Liver (tissue), 9 donors: ENCODE data around the gene HDAC3. TPM values are rescaled to one million over a fixed set of nuclear protein-coding genes. Genes with fewer than 3 reads are reported as not detected.

Source experiments
- DNase-seq: peaks from one replicate; pipeline ENCODE4 v3.0.0-alpha.2; 2017; ENCODE audit warnings: low spot score
- H3K27ac ChIP-seq, 2 donors: one replicate each; pipeline ENCODE4 v1.7.0; 2013; ENCODE audit warnings: inconsistent platforms in 2 of 2, low read length in 2 of 2, control low read depth in 1 of 2, low read depth in 1 of 2, mild to moderate bottlenecking in 1 of 2
- H3K27me3 ChIP-seq, 4 donors: one replicate each; pipeline versions ENCODE4 v1.6.1 to v1.7.0; 2013; ENCODE audit warnings: low read length in 3 of 4, inconsistent platforms in 1 of 4, mild to moderate bottlenecking in 1 of 4, moderate library complexity in 1 of 4; ENCODE audit not compliant: control insufficient read depth in 4 of 4, insufficient read depth in 4 of 4
- H3K36me3 ChIP-seq, 4 donors: one replicate each; pipeline versions ENCODE4 v1.6.1 to v1.7.0; 2013; ENCODE audit warnings: low read length in 3 of 4, mild to moderate bottlenecking in 3 of 4, low read depth in 1 of 4, moderate library complexity in 1 of 4; ENCODE audit not compliant: control insufficient read depth in 4 of 4, insufficient read depth in 3 of 4
- H3K4me1 ChIP-seq, 4 donors: one replicate each; pipeline versions ENCODE4 v1.6.1 to v1.7.0; 2013; ENCODE audit warnings: low read length in 3 of 4, mild to moderate bottlenecking in 3 of 4, moderate library complexity in 1 of 4; ENCODE audit not compliant: control insufficient read depth in 4 of 4, insufficient read depth in 4 of 4
- H3K4me3 ChIP-seq, 3 donors: one replicate each; pipeline versions ENCODE4 v1.6.1 to v1.7.0; 2013; ENCODE audit warnings: low read length in 3 of 3, control low read depth in 1 of 3, low read depth in 1 of 3, mild to moderate bottlenecking in 1 of 3
- H3K9ac ChIP-seq, 2 donors: one replicate each; pipeline ENCODE4 v1.7.0; 2013; ENCODE audit warnings: low read length in 2 of 2, mild to moderate bottlenecking in 2 of 2, moderate library complexity in 2 of 2, control low read depth in 1 of 2, low read depth in 1 of 2
- H3K9me3 ChIP-seq, 4 donors: one replicate each; pipeline versions ENCODE4 v1.6.1 to v1.7.0; 2013; ENCODE audit warnings: low read length in 3 of 4; ENCODE audit not compliant: control insufficient read depth in 4 of 4
- EGR1 ChIP-seq, 2 donors: IDR thresholded peaks; 2 replicates each; pipeline ENCODE4 v1.6.1; 2016 to 2018; ENCODE audit warnings: antibody characterized with exemption in 2 of 2, low read depth in 2 of 2
- FOXA1 ChIP-seq: IDR thresholded peaks from 2 replicates; pipeline ENCODE4 v1.6.1; 2016; ENCODE audit warnings: antibody characterized with exemption
- GABPA ChIP-seq, 2 donors: IDR thresholded peaks in 1 of 2; conservative IDR thresholded peaks in 1 of 2; 2 replicates each; pipeline ENCODE4 v1.6.1; 2016; ENCODE audit warnings: antibody characterized with exemption in 2 of 2, mild to moderate bottlenecking in 1 of 2, moderate library complexity in 1 of 2
- HNF4A ChIP-seq, 2 donors: conservative IDR thresholded peaks; 2 replicates each; pipeline ENCODE4 v1.6.1; 2016; ENCODE audit warnings: antibody characterized with exemption in 2 of 2, mild to moderate bottlenecking in 2 of 2
- HNF4G ChIP-seq: IDR thresholded peaks from 2 replicates; pipeline ENCODE4 v1.6.1; 2016; ENCODE audit warnings: antibody characterized with exemption
- NR2F2 ChIP-seq: IDR thresholded peaks from 2 replicates; pipeline ENCODE4 v1.6.1; 2016; ENCODE audit warnings: antibody characterized with exemption
- SP1 ChIP-seq: IDR thresholded peaks from 2 replicates; pipeline ENCODE4 v1.6.1; 2018; ENCODE audit warnings: antibody characterized with exemption, mild to moderate bottlenecking
- TAF1 ChIP-seq: conservative IDR thresholded peaks from 2 replicates; pipeline ENCODE4 v1.6.1; 2016; ENCODE audit warnings: antibody characterized with exemption, mild to moderate bottlenecking
- YY1 ChIP-seq: IDR thresholded peaks from 2 replicates; pipeline ENCODE4 v1.6.1; 2016; ENCODE audit warnings: antibody characterized with exemption, mild to moderate bottlenecking
- WGBS: extraction: QIAGEN DNeasy Blood & Tissue Kit; methylation state at CpG from one replicate; pipeline ENCODE4 v1.1.7; 2013; 5-methylcytosine and 5-hydroxymethylcytosine counted together
- polyA plus RNA-seq, 2 donors: library from polyadenylated mRNA; stranded (reverse) in 1 of 2; unstranded in 1 of 2; fragments of 200-250 nt in 1 of 2; fragments of >200 nt in 1 of 2; fragmentation: Nextera tagmentation in 1 of 2; extraction: Ambion mirVana in 1 of 2; gene quantifications; one replicate each; pipeline versions ENCODE4 v1.2.1 to v1.2.3, GENCODE V29; 2013 to 2015
- total RNA-seq, 2 donors: library from RNA; depleted of rRNA; stranded (reverse); fragments of >200 nt; gene quantifications; one replicate each; pipeline ENCODE4 v1.2.3, GENCODE V29; 2014
- TF ChIP-seq, protein P1 (sequence below): fragments of 150-350 bp; IDR thresholded peaks from 2 replicates; pipeline ENCODE4 v1.5.1; 2017; ENCODE audit warnings: improper control_type of control experiment, low read depth, low read length; ENCODE audit not compliant: missing input control
- TF ChIP-seq, protein P2 (sequence below): IDR thresholded peaks from 2 replicates; pipeline ENCODE4 v1.6.1; 2016; ENCODE audit warnings: antibody characterized with exemption
- TF ChIP-seq, protein P3 (sequence below): IDR thresholded peaks from 2 replicates; pipeline ENCODE4 v1.6.1; 2016; ENCODE audit warnings: antibody characterized with exemption, mild to moderate bottlenecking
- donor health status: healthy.
- donor health status: healthy.
- donor health status: healthy.
- donor health status: healthy.
- donor health status: healthy.

The HDAC3 gene
- total and polyA plus RNA-seq, 4 donors = 20.1 to 45.3 (median 35.1) TPM

DNA sequence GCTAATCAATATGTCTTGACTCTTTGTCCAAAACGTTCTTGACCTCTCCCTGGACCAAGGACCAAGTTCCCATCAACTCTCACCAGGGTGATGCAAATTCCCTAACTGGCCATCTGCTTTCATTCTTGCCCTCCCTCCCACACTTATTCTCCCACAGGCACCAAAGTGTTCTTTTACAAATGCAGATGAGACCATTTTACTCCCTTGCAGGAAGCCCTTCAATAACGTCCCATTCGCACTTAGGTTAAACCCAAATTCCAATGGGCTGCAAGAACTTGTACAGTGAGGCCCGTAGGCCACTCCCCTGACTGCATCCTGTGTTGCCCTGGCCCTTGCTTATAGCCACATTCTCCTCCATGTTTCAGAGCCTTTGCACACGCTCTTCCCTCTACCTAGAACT is 38.1 kb upstream of the HDAC3 start:
- 78% methylated on average over 5 of the region's 5 CpGs for WGBS

DNA sequence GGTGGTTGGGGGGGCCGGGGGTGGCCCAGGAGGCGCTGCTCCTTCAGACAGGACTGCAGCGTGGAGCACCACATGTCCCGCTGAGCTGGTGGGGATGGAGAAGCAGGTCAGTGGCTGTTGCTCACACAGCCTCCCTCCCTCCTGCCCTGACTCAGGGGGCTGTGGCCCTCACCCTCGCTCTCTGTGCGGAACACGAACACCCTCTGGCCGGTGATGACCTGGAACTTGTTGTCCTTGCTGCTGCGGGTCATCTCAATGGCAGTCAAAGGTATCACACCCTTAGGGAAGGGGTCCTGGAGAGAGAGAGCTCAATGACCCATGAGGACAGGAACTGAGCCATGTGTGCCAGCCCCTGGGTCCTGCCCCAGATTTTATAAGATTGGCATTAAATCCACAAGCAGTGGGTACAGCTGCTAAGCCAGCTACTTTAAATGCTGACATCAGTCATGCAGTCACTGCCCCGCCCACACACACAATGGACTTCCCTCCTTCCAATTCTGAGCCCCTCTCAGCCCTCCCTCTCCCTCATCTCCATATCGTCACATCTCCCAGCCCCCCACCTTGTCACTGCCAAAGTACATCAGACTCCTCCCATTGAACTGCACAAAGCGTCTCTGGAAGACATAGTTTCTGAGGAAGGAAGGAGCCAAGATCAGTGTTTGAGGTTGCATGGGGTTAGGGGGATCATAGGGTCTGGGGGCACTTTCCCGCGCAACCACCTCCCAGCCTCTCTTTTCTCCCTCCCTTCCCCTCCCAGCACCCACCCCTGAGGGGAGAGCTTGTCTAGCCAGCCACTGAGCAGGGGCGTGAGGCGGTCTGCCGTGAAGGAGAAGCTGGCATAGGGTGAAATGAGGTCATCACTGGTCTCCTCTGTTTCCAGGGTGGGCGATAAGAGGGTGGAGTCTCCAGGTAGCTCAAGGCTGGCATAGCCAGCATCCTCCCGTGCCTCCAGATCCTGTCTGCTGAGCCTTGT is 36.5 kb upstream of the HDAC3 start:
- 83% methylated on average over 19 of the region's 19 CpGs for WGBS
- Histone ChIP-seq H3K9ac (no peak overlapping the region), H3K4me1 (peaks cover 0 to 15% (median 11%) of the 10 kb centered on the region in 4 donors), H3K27ac (no peak overlapping the region), H3K36me3 (no peaks in the 10 kb centered on the region), H3K27me3 (no peaks in the 10 kb centered on the region), H3K4me3 (no peak overlapping the region), H3K9me3 (no peaks in the 10 kb centered on the region)
- TF ChIP-seq HNF4G (no peak), SP1 (no peak), YY1 (no peak)
- DNase-seq = no peak

More for the DNA sequence above, 38.1 kb upstream of the HDAC3 start:
- no peak overlapping the region for H3K27ac ChIP-seq
- TF ChIP-seq SP1 = no peak
- no peak for DNase-seq
- H3K36me3 ChIP-seq = no peaks in the 10 kb centered on the region
- no peak overlapping the region for H3K9ac ChIP-seq
- H3K9me3 ChIP-seq = no peaks in the 10 kb centered on the region
- no peaks in the 10 kb centered on the region for H3K27me3 ChIP-seq
- no peaks in the 10 kb centered on the region for H3K4me1 ChIP-seq
- no peak overlapping the region for H3K4me3 ChIP-seq

DNA sequence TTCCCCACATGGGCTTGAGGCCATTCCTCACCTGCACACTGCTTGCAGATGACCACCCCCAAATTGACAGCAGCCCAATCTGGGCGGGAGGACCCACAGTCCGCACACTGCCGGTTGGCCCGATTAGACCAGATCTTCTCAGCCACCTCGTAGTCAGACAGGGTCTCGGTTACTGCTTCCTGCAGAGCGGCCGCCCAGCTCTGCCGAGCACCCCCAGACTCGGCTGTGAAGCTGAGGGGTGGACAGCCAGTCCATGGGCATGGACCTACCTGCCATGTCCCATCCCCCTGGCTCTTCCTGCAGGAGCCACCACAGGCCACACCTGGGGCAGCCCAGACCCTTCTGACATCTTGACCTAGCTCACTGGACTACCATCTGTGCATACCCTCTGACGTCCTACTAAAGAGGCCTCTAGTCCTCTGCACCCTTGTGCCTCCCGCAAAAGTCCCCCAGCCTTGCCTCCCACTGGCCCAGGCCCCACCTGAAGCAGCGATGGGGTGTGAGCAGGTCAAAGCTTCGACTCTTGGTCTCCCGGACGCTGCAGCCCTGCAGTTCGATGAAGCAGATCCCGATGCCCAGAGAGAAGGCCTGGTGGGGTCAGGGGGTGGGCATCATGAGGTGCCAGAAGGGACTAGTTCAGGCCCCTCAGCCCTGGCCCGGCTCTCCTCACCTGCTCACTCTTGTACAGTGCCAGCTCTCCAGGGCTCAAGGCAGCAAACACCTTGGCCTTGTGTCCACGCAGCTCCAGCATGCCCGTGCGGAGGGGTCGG is 35.6 kb upstream of the HDAC3 start:
- no peak for TF ChIP-seq SP1
- TF ChIP-seq FOXA1 = no peak
- TF ChIP-seq HNF4A (conservative IDR thresholded peaks at IDR 0.05) = no peak
- no peak for TF ChIP-seq GABPA (IDR thresholded peaks at IDR 0.05 in 1 of 2, conservative IDR thresholded peaks at IDR 0.05 in 1 of 2)
- TF ChIP-seq, protein P1, sequence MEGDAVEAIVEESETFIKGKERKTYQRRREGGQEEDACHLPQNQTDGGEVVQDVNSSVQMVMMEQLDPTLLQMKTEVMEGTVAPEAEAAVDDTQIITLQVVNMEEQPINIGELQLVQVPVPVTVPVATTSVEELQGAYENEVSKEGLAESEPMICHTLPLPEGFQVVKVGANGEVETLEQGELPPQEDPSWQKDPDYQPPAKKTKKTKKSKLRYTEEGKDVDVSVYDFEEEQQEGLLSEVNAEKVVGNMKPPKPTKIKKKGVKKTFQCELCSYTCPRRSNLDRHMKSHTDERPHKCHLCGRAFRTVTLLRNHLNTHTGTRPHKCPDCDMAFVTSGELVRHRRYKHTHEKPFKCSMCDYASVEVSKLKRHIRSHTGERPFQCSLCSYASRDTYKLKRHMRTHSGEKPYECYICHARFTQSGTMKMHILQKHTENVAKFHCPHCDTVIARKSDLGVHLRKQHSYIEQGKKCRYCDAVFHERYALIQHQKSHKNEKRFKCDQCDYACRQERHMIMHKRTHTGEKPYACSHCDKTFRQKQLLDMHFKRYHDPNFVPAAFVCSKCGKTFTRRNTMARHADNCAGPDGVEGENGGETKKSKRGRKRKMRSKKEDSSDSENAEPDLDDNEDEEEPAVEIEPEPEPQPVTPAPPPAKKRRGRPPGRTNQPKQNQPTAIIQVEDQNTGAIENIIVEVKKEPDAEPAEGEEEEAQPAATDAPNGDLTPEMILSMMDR = no peak
- TF ChIP-seq EGR1 (IDR thresholded peaks at IDR 0.05; ENCODE audit: low read depth in 2 of 2) = no peak
- TF ChIP-seq, protein P2, sequence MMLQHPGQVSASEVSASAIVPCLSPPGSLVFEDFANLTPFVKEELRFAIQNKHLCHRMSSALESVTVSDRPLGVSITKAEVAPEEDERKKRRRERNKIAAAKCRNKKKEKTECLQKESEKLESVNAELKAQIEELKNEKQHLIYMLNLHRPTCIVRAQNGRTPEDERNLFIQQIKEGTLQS = no peak
- no peak for TF ChIP-seq NR2F2
- TF ChIP-seq HNF4G = no peak
- no peak for TF ChIP-seq YY1
- TF ChIP-seq, protein P3, sequence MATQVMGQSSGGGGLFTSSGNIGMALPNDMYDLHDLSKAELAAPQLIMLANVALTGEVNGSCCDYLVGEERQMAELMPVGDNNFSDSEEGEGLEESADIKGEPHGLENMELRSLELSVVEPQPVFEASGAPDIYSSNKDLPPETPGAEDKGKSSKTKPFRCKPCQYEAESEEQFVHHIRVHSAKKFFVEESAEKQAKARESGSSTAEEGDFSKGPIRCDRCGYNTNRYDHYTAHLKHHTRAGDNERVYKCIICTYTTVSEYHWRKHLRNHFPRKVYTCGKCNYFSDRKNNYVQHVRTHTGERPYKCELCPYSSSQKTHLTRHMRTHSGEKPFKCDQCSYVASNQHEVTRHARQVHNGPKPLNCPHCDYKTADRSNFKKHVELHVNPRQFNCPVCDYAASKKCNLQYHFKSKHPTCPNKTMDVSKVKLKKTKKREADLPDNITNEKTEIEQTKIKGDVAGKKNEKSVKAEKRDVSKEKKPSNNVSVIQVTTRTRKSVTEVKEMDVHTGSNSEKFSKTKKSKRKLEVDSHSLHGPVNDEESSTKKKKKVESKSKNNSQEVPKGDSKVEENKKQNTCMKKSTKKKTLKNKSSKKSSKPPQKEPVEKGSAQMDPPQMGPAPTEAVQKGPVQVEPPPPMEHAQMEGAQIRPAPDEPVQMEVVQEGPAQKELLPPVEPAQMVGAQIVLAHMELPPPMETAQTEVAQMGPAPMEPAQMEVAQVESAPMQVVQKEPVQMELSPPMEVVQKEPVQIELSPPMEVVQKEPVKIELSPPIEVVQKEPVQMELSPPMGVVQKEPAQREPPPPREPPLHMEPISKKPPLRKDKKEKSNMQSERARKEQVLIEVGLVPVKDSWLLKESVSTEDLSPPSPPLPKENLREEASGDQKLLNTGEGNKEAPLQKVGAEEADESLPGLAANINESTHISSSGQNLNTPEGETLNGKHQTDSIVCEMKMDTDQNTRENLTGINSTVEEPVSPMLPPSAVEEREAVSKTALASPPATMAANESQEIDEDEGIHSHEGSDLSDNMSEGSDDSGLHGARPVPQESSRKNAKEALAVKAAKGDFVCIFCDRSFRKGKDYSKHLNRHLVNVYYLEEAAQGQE = no peak
- TF ChIP-seq TAF1 = no peak
- Histone ChIP-seq H3K9ac (no peak overlapping the region), H3K27me3 (no peaks in the 10 kb centered on the region), H3K4me1 (peaks cover 0 to 16% (median 12%) of the 10 kb centered on the region in 4 donors), H3K36me3 (no peaks in the 10 kb centered on the region), H3K9me3 (no peaks in the 10 kb centered on the region), H3K27ac (no peak overlapping the region), H3K4me3 (no peak overlapping the region)
- 94% methylated on average over 23 of the region's 23 CpGs for WGBS
- no peak for DNase-seq
